ENCODE measurements around the gene MGAT4A.

DNA sequence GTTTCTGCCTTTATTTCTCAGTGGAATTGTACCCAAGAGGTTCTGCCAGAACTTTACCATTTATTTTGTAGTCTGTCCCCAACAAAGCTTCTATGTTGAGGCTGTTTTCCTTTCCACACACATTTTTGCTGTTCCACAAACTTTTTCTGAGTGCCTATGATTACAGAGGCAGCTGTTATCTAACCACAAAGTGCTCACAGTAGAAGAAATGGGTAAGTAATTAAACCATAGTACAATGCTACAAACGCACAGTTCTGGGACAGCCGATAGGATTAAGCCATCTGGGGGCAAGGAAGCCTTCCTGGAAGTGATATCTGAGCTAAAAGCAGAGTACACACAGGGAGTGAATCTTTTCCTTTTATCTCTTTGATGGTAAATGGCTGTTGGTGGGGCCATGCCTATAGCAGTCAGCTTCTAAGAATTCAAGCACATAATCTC is 3.9 kb upstream of the MGAT4A start:
- no peak for TF ChIP-seq CTCF (conservative IDR thresholded peaks at IDR 0.05; ENCODE audit: low read length)
- no peak for TF ChIP-seq EZH2phosphoT487 (IDR thresholded peaks at IDR 0.05; ENCODE audit: borderline replicate concordance, low read depth, low read length)

Data from OCI-LY7 (cell line).